ENCODE data around the gene LDB1.

- no peak for TF ChIP-seq HCFC1 (IDR thresholded peaks at IDR 0.05; ENCODE audit: low read depth, low read length)
- TF ChIP-seq ATF7 (IDR thresholded peaks at IDR 0.05) = no peak
- TF ChIP-seq ATF7 (CRISPR knock-in tag; IDR thresholded peaks at IDR 0.05) = no peak
- no peak for TF ChIP-seq HNRNPH1 (optimal IDR thresholded peaks at IDR 0.05; ENCODE audit: low read depth, low read length)
- no peak for TF ChIP-seq RAD21 (CRISPR knock-in tag; IDR thresholded peaks at IDR 0.05)
- TF ChIP-seq JDP2 (CRISPR knock-in tag; IDR thresholded peaks at IDR 0.05; ENCODE audit: borderline replicate concordance) = no peak
- TF ChIP-seq ZBTB37 (CRISPR knock-in tag; IDR thresholded peaks at IDR 0.05) = no peak
- TF ChIP-seq TRIM22 (IDR thresholded peaks at IDR 0.05) = no peak
- no peak for TF ChIP-seq E2F5 (CRISPR knock-in tag; conservative IDR thresholded peaks at IDR 0.05)
- no peak for TF ChIP-seq SMAD1 (CRISPR knock-in tag; IDR thresholded peaks at IDR 0.05; ENCODE audit: borderline replicate concordance, low read depth)
- no peak for TF ChIP-seq CTCF (CRISPR knock-in tag; IDR thresholded peaks at IDR 0.05)
- no peak for TF ChIP-seq ATF3 (CRISPR knock-in tag; IDR thresholded peaks at IDR 0.05)
- no peak for TF ChIP-seq TCF7L2 (IDR thresholded peaks at IDR 0.05; ENCODE audit: low read depth, low read length)
- TF ChIP-seq ZNF350 (CRISPR knock-in tag; IDR thresholded peaks at IDR 0.05; ENCODE audit: borderline replicate concordance, low read depth) = no peak
- no peak for TF ChIP-seq PRDM4 (CRISPR knock-in tag; IDR thresholded peaks at IDR 0.05; ENCODE audit: borderline replicate concordance)
Measured at GRCh38 chr10:102085336-102085735, 34.8 kb downstream of the LDB1 start.
